Mammary epithelial cell (primary cell): ENCODE results near the gene BRD3.

Experiments
- CTCF ChIP-seq, 2 donors: IDR thresholded peaks in 1 of 2; conservative IDR thresholded peaks in 1 of 2; 2 replicates each; pipeline ENCODE4 v1.5.1; 2011 to 2012; ENCODE audit warnings: inconsistent platforms in 2 of 2, low read length in 2 of 2, mild to moderate bottlenecking in 2 of 2, control low read depth in 1 of 2, low read depth in 1 of 2; ENCODE audit not compliant: insufficient read depth in 1 of 2; ENCODE audit errors: extremely low read depth in 1 of 2
- EZH2 ChIP-seq: IDR thresholded peaks from 2 replicates; pipeline ENCODE4 v1.6.1; 2012; ENCODE audit warnings: low read length, inconsistent platforms, borderline replicate concordance

GRCh38 chr9:133996531-133997520, 71.0 kb downstream of the BRD3 start:
- TF ChIP-seq CTCF (conservative IDR thresholded peaks at IDR 0.05 in 1 of 2, IDR thresholded peaks at IDR 0.05 in 1 of 2; ENCODE audit: extremely low read depth in 1 of 2, insufficient read depth in 1 of 2, low read depth in 1 of 2, low read length in 2 of 2), result no peak
- TF ChIP-seq EZH2, result no peak
